GM12873 (cell line): ENCODE measurements around the gene ZRANB2.

ENCODE experiments used
- TF ChIP-seq, protein P1 (sequence below): IDR thresholded peaks from 2 replicates; pipeline ENCODE4 v1.5.1; 2012; ENCODE audit warnings: low read depth, mild to moderate bottlenecking, moderate library complexity, low read length, control low read depth; ENCODE audit not compliant: insufficient read depth; ENCODE audit errors: missing control alignments

ZRANB2 gene

GRCh38 chr1:71039661-71040262, 41.1 kb downstream of the ZRANB2 start:
- TF ChIP-seq, protein P1, sequence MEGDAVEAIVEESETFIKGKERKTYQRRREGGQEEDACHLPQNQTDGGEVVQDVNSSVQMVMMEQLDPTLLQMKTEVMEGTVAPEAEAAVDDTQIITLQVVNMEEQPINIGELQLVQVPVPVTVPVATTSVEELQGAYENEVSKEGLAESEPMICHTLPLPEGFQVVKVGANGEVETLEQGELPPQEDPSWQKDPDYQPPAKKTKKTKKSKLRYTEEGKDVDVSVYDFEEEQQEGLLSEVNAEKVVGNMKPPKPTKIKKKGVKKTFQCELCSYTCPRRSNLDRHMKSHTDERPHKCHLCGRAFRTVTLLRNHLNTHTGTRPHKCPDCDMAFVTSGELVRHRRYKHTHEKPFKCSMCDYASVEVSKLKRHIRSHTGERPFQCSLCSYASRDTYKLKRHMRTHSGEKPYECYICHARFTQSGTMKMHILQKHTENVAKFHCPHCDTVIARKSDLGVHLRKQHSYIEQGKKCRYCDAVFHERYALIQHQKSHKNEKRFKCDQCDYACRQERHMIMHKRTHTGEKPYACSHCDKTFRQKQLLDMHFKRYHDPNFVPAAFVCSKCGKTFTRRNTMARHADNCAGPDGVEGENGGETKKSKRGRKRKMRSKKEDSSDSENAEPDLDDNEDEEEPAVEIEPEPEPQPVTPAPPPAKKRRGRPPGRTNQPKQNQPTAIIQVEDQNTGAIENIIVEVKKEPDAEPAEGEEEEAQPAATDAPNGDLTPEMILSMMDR, result no peak

DNA sequence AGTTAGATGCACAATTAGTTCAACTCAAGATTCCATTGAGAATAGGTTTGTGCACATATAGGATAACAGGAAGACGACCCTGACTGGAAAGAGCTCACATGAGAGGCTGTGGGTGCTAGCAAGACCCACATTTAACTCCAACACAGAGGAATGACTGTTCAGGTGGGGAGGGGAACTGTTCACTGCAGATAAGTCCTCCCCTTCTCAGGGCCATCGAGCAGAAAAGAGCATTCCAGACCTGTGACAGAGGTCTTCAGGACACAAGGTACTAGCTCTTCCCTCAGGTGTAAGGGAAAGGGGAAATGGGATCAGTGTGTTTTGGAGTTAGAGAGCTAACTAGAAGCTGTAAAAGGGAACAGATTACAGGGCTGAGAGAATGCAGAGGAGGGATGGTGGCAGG, 41.9 kb downstream of the ZRANB2 start:
- TF ChIP-seq, protein P1, result no peak

GRCh38 chr1:71037829-71038620, 42.8 kb downstream of the ZRANB2 start:
- TF ChIP-seq, protein P1, result no peak

GRCh38 chr1:71037066-71037465, 43.8 kb downstream of the ZRANB2 start:
- TF ChIP-seq, protein P1, result no peak

- TF ChIP-seq, protein P1, result no peak
Measured at GRCh38 chr1:71033136-71033535, 47.7 kb downstream of the ZRANB2 start.

- TF ChIP-seq, protein P1, result no peak
Measured at GRCh38 chr1:71031426-71031825, 49.4 kb downstream of the ZRANB2 start.

DNA sequence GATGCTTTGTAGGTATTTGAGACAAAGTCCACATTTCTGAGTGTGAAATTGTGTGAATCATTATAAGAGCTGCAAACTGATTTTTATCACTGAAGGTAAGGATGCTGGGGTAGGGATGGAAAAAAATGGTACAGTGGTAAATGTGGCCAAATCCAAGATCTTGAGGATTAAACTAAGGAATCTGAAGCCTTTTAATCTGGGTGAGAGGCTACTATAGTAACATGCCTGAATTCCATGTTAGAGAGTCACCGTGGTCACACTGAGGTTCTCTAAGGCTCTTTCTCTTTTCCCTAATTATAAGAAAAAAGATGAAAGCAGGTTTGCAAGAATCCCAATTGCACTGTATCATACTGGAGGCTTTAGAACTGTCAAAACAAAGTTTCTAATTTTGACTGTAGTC, 50.8 kb downstream of the ZRANB2 start:
- TF ChIP-seq, protein P1, result no peak
